HEK293 (cell line): ENCODE measurements around the gene ADGRG7.

Experiments used
- KLF16 ChIP-seq: fragments of 450-650 bp; formaldehyde crosslinking; IDR thresholded peaks from 2 replicates; pipeline ENCODE4 v1.5.1; 2017; ENCODE audit warnings: missing biosample characterization, missing genetic modification characterization
- ZBTB1 ChIP-seq: fragments of 450-650 bp; formaldehyde crosslinking; IDR thresholded peaks from 2 replicates; pipeline ENCODE4 v1.5.1; 2016; ENCODE audit warnings: missing biosample characterization, missing genetic modification characterization
- ZBTB17 ChIP-seq: fragments of 450-650 bp; formaldehyde crosslinking; IDR thresholded peaks from 2 replicates; pipeline ENCODE4 v1.5.1; 2016; ENCODE audit warnings: missing biosample characterization, missing genetic modification characterization
- ZNF114 ChIP-seq: fragments of 450-650 bp; formaldehyde crosslinking; IDR thresholded peaks from 2 replicates; pipeline ENCODE4 v1.5.0; 2017; ENCODE audit warnings: missing biosample characterization, missing genetic modification characterization
- ZNF211 ChIP-seq: fragments of 450-650 bp; formaldehyde crosslinking; IDR thresholded peaks from 2 replicates; pipeline ENCODE4 v1.5.1; 2016; ENCODE audit warnings: low read depth, missing biosample characterization, missing genetic modification characterization
- ZNF530 ChIP-seq: fragments of 450-650 bp; formaldehyde crosslinking; IDR thresholded peaks from 2 replicates; pipeline ENCODE4 v1.5.1; 2016; ENCODE audit warnings: low read depth, missing biosample characterization, missing genetic modification characterization
- ZNF76 ChIP-seq: fragments of 450-650 bp; formaldehyde crosslinking; IDR thresholded peaks from 2 replicates; pipeline ENCODE4; 2016; ENCODE audit warnings: low read depth, missing biosample characterization, missing genetic modification characterization, borderline replicate concordance
- TF ChIP-seq, protein P1 (sequence below): fragments of 450-650 bp; formaldehyde crosslinking; IDR thresholded peaks from 2 replicates; pipeline ENCODE4 v1.5.1; 2016; ENCODE audit warnings: missing biosample characterization, missing genetic modification characterization
- TF ChIP-seq, protein P2 (sequence below): fragments of 450-650 bp; formaldehyde crosslinking; IDR thresholded peaks from 2 replicates; pipeline ENCODE4 v1.5.1; 2017; ENCODE audit warnings: missing biosample characterization, missing genetic modification characterization

DNA sequence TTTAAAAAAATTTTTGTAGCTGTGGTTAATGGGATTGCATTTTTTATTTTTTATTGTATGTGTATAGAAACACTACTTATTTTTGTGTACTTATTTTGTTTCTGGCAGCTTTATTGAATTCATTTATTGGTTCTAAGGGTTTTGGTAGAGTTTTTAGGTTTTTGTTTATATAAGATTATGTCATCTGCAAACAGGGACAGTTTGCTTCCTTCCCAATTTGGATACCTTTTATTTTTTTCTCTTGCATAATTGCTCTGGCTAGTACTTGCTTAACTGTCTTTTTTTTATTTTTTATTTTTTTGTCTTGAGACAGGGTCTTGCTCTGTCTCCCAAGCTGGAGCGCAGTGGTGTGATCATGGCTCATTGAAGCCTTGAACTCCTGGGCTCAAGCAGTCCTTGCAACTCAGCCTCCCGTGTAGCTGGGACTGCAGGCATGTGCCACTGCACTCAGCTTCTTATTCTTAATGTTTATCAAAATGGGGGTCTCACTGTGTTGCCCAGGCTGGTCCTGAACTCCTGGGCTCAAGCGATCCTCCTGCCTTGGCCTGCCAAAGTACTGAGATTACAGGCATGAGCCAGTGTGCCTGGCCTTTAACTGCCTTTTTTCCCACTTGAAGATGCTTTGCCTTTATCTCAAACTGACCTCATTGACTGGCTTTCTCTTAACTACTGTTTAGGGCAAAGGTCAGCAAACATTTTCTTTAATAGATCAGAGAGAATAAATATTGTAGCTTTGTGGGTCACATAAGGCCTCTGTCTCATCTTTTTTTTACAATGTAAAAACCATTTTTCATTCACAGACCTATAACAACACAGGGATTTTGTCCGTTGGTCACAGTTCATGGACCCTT is 108.5 kb downstream of the ADGRG7 start:
- TF ChIP-seq, protein P1, sequence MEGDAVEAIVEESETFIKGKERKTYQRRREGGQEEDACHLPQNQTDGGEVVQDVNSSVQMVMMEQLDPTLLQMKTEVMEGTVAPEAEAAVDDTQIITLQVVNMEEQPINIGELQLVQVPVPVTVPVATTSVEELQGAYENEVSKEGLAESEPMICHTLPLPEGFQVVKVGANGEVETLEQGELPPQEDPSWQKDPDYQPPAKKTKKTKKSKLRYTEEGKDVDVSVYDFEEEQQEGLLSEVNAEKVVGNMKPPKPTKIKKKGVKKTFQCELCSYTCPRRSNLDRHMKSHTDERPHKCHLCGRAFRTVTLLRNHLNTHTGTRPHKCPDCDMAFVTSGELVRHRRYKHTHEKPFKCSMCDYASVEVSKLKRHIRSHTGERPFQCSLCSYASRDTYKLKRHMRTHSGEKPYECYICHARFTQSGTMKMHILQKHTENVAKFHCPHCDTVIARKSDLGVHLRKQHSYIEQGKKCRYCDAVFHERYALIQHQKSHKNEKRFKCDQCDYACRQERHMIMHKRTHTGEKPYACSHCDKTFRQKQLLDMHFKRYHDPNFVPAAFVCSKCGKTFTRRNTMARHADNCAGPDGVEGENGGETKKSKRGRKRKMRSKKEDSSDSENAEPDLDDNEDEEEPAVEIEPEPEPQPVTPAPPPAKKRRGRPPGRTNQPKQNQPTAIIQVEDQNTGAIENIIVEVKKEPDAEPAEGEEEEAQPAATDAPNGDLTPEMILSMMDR (tag by site-specific recombination), result no peak
- no peak for TF ChIP-seq KLF16
- TF ChIP-seq ZNF76 (tag by site-specific recombination), result no peak
- TF ChIP-seq, protein P2, sequence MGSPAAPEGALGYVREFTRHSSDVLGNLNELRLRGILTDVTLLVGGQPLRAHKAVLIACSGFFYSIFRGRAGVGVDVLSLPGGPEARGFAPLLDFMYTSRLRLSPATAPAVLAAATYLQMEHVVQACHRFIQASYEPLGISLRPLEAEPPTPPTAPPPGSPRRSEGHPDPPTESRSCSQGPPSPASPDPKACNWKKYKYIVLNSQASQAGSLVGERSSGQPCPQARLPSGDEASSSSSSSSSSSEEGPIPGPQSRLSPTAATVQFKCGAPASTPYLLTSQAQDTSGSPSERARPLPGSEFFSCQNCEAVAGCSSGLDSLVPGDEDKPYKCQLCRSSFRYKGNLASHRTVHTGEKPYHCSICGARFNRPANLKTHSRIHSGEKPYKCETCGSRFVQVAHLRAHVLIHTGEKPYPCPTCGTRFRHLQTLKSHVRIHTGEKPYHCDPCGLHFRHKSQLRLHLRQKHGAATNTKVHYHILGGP (tag by site-specific recombination), result no peak
- TF ChIP-seq ZNF530 (tag by site-specific recombination), result no peak
- TF ChIP-seq ZNF211 (tag by site-specific recombination), result no peak
- TF ChIP-seq ZBTB17 (tag by site-specific recombination), result no peak
- TF ChIP-seq ZBTB1 (tag by site-specific recombination), result no peak
- TF ChIP-seq ZNF114, result no peak
